Hepatocyte (in vitro differentiated cells): ENCODE results near the gene RAD51AP1. TPM values are rescaled to one million over a fixed set of nuclear protein-coding genes. Genes with fewer than 3 reads are reported as not detected.
"Not testable (repeated sequence)": the region's sequence is repeated elsewhere in the genome, so short reads cannot be mapped to it uniquely, and the experiment has no call there.

Source experiments
- DNase-seq: peaks from one replicate; pipeline ENCODE4 v3.0.0-alpha.2; 2016; ENCODE audit warnings: low spot score
- H2AFZ ChIP-seq: fragments of 200-600 bp; sonication (generic); 2 replicates; pipeline ENCODE4 v1.6.0; 2016; ENCODE audit warnings: antibody characterized with exemption, mild to moderate bottlenecking
- H3K27ac ChIP-seq: fragments of 200-600 bp; sonication (generic); 2 replicates; pipeline ENCODE4 v1.5.1; 2016; ENCODE audit warnings: mild to moderate bottlenecking
- H3K27me3 ChIP-seq: fragments of 200-600 bp; sonication (generic); 2 replicates; pipeline ENCODE4 v1.6.1; 2016
- H3K36me3 ChIP-seq: fragments of 200-600 bp; sonication (generic); replicated peaks from 2 replicates; pipeline ENCODE4 v1.5.1; 2016; ENCODE audit warnings: low read depth; ENCODE audit not compliant: insufficient read depth
- H3K4me1 ChIP-seq: fragments of 200-600 bp; sonication (generic); 2 replicates; pipeline ENCODE4 v1.5.1; 2016; ENCODE audit warnings: mild to moderate bottlenecking, moderate library complexity; ENCODE audit not compliant: insufficient read depth
- H3K4me2 ChIP-seq: fragments of 200-600 bp; sonication (generic); 2 replicates; pipeline ENCODE4 v1.6.0; 2016
- H3K4me3 ChIP-seq: fragments of 200-600 bp; sonication (generic); 2 replicates; pipeline ENCODE4 v1.5.1; 2016; ENCODE audit warnings: mild to moderate bottlenecking
- H3K79me2 ChIP-seq: fragments of 200-600 bp; sonication (generic); 2 replicates; pipeline ENCODE4 v1.6.0; 2017; ENCODE audit warnings: mild to moderate bottlenecking
- H3K9me2 ChIP-seq: fragments of 200-600 bp; sonication (generic); replicated peaks from 2 replicates; pipeline ENCODE4 v1.6.0; 2017; ENCODE audit warnings: mild to moderate bottlenecking; ENCODE audit not compliant: insufficient read depth
- H3K9me3 ChIP-seq: fragments of 200-600 bp; sonication (generic); 2 replicates; pipeline ENCODE4 v1.5.1; 2016; ENCODE audit warnings: low read depth, mild to moderate bottlenecking
- H4K20me1 ChIP-seq: fragments of 200-600 bp; sonication (generic); 2 replicates; pipeline ENCODE4 v1.6.0; 2016; ENCODE audit warnings: mild to moderate bottlenecking; ENCODE audit not compliant: insufficient read depth, poor library complexity, severe bottlenecking
- EZH2 ChIP-seq: fragments of 200-600 bp; sonication (generic); IDR thresholded peaks from 2 replicates; pipeline ENCODE4 v1.6.1; 2016; ENCODE audit warnings: antibody characterized with exemption, mild to moderate bottlenecking, borderline replicate concordance
- EZH2phosphoT487 ChIP-seq: fragments of 200-600 bp; sonication (generic); IDR thresholded peaks from one replicate; pipeline ENCODE4 v1.6.1; 2018; ENCODE audit warnings: antibody characterized with exemption, mild to moderate bottlenecking, low read depth, moderate library complexity; ENCODE audit not compliant: unreplicated experiment, severe bottlenecking
- WGBS: methylation state at CpG from one replicate; pipeline ENCODE4 v1.1.6; 2016; ENCODE audit warnings: low lambda C conversion rate; ENCODE audit errors: missing lambda C conversion rate; 5-methylcytosine and 5-hydroxymethylcytosine counted together
- polyA plus RNA-seq: library from polyadenylated mRNA; unstranded; fragments of >200 nt; fragmentation: Nextera tagmentation; extraction: Ambion mirVana; gene quantifications from 2 replicates; pipeline ENCODE4 v1.2.1, GENCODE V29; 2016
- total RNA-seq: library from RNA; depleted of rRNA; stranded (reverse); fragments of >200 nt; gene quantifications from 2 replicates; pipeline ENCODE4 v1.2.3, GENCODE V29; 2014
- TF ChIP-seq, protein P1 (sequence below): fragments of 200-600 bp; sonication (generic); IDR thresholded peaks from 2 replicates; pipeline ENCODE4 v1.5.1; 2016; ENCODE audit warnings: antibody characterized with exemption, mild to moderate bottlenecking; ENCODE audit not compliant: poor library complexity

RAD51AP1 gene
- total and polyA plus RNA-seq, 2 experiments from 2014 or later = 4.6 to 11.5 TPM

DNA sequence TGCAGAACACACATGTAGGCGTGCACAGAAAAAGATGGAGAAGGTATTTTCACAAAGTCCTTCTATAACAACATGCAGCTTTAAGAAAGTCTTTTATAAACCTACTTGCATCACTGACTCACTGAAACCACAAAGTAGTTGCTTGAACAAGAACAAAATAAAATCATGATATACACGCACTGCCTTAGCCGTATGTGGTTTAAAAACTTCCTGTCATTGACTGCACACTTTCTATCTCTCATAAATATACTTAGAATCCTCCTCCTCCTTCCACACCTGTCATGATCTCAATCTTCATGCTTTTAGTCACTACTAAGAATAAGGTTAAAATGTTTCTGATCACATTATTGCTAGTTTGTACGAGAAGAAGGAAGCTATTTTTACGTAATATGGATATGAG is 31.8 kb upstream of the RAD51AP1 start:
- Histone ChIP-seq H3K79me2 (no peaks in the 10 kb centered on the region), H3K36me3 (no peaks in the 10 kb centered on the region), H3K27ac (no peak overlapping the region), H3K4me1 (peaks cover 7% of the 10 kb centered on the region), H3K4me2 (no peak overlapping the region), H3K4me3 (no peak overlapping the region), H3K27me3 (no peaks in the 10 kb centered on the region), H3K9me2 (no peaks in the 10 kb centered on the region), H3K9me3 (no peaks in the 10 kb centered on the region), H2AFZ (no peak overlapping the region), H4K20me1 (no peaks in the 10 kb centered on the region)
- 87% methylated on average over 5 of the region's 5 CpGs for WGBS
- TF ChIP-seq EZH2 (no peak), EZH2phosphoT487 (no peak)
- TF ChIP-seq, protein P1, sequence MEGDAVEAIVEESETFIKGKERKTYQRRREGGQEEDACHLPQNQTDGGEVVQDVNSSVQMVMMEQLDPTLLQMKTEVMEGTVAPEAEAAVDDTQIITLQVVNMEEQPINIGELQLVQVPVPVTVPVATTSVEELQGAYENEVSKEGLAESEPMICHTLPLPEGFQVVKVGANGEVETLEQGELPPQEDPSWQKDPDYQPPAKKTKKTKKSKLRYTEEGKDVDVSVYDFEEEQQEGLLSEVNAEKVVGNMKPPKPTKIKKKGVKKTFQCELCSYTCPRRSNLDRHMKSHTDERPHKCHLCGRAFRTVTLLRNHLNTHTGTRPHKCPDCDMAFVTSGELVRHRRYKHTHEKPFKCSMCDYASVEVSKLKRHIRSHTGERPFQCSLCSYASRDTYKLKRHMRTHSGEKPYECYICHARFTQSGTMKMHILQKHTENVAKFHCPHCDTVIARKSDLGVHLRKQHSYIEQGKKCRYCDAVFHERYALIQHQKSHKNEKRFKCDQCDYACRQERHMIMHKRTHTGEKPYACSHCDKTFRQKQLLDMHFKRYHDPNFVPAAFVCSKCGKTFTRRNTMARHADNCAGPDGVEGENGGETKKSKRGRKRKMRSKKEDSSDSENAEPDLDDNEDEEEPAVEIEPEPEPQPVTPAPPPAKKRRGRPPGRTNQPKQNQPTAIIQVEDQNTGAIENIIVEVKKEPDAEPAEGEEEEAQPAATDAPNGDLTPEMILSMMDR = no peak
- no peak for DNase-seq

DNA sequence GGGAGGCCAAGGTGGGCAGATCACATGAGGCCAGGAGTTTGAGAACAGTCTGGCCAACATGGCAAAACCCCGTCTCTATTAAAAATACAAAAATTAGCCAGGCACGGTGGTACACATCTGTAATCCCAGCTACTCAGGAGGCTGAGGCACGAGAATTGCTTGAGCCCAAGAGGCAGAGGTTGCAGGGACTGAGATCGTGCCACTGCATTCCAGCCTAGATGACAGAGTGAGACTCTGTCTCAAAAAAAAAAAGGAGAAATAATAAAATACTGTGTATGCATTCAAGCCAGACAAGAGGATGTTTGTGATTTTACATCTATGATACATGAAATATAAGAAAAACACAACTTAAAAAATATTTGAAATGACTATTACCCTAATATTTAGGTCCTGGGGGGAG is 30.2 kb upstream of the RAD51AP1 start:
- DNase-seq, H3K27me3 ChIP-seq, H3K9me2 ChIP-seq, H3K79me2 ChIP-seq, H3K27ac ChIP-seq, H2AFZ ChIP-seq, H3K4me1 ChIP-seq, H3K9me3 ChIP-seq, H3K4me3 ChIP-seq, H4K20me1 ChIP-seq, H3K36me3 ChIP-seq: not testable (repeated sequence)
- H3K4me2 ChIP-seq = peak overlapping the region; percentile 57
- 74% methylated on average over 4 of the region's 4 CpGs for WGBS

DNA sequence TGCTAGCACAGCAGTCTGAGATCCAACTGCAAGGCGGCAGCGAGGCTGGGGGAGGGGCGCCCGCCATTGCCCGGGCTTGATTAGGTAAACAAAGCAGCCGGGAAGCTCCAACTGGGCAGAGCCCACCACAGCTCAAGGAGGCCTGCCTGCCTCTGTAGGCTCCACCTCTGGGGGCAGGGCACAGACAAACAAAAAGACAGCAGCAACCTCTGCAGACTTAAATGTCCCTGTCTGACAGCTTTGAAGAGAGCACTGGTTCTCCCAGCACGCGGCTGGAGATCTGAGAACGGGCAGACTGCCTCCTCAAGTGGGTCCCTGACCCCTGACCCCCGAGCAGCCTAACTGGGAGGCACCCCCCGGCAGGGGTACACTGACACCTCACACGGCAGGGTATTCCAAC is 29.4 kb upstream of the RAD51AP1 start:
- H4K20me1 ChIP-seq, DNase-seq, H3K27me3 ChIP-seq, H3K9me3 ChIP-seq, H3K9me2 ChIP-seq, H3K27ac ChIP-seq, H2AFZ ChIP-seq, H3K36me3 ChIP-seq, H3K4me1 ChIP-seq, H3K79me2 ChIP-seq, H3K4me3 ChIP-seq: not testable (repeated sequence)
- H3K4me2 ChIP-seq = peak overlapping the region; percentile 60
- WGBS = 20% methylated on average over 9 of the region's 12 CpGs

DNA sequence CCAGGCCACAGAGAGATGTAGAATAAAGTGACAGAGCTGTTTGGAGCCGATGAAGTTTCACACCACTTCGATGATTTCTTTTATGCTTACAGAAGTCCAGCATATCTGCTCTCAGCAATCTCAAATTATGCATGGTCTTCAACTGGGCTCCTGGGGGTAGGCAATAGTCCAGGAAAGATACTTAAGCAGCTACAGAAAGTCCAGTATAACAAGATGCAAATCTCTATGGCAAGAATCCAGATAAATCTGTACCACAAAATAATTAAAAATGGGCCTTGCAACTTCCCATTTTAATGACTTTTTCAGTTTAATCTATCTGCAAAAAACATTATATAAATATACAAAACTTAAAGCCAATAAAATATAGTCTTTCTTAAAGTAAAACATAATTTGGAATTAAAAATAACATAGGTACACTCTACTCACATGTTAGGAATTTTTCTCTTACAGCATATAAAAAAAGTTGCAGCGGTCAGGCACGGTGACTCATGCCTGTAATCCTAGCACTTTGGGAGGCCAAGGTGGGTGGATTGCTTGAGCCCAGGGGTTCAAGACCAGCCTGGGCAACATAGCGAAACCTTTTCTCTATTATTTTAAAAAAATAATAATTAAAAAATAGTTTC is 20.5 kb upstream of the RAD51AP1 start:
- H3K36me3 ChIP-seq = no peaks in the 10 kb centered on the region
- no peak for DNase-seq
- H3K9me2 ChIP-seq = no peaks in the 10 kb centered on the region
- no peaks in the 10 kb centered on the region for H4K20me1 ChIP-seq
- TF ChIP-seq EZH2phosphoT487 (no peak), EZH2 (no peak)
- TF ChIP-seq, protein P1 = no peak
- H3K4me3 ChIP-seq = no peak overlapping the region
- no peaks in the 10 kb centered on the region for H3K79me2 ChIP-seq
- H3K9me3 ChIP-seq = no peaks in the 10 kb centered on the region
- H2AFZ ChIP-seq = no peak overlapping the region
- no peaks in the 10 kb centered on the region for H3K27me3 ChIP-seq
- 81% methylated on average over 5 of the region's 5 CpGs for whole genome bisulfite sequencing
- no peaks in the 10 kb centered on the region for H3K4me1 ChIP-seq
- no peak overlapping the region for H3K27ac ChIP-seq
- no peak overlapping the region for H3K4me2 ChIP-seq

DNA sequence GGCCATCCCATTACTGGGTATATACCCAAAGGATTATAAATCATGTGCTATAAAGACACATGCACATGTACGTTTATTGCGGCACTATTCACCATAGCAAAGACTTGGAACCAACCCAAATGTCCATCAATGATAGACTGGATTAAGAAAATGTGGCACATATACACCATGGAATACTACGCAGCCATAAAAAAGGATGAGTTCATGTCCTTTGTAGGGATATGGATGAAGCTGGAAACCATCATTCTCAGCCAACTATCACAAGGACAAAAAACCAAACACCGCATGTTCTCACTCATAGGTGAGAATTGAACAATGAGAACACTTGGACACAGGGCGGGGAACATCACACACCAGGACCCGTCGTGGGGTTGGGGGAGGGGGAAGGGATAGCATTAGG is 15.2 kb upstream of the RAD51AP1 start:
- not testable (repeated sequence) for H3K9me3 ChIP-seq, H3K79me2 ChIP-seq, H4K20me1 ChIP-seq, H3K9me2 ChIP-seq, H3K36me3 ChIP-seq, DNase-seq, H2AFZ ChIP-seq, H3K4me3 ChIP-seq, H3K27ac ChIP-seq, H3K4me2 ChIP-seq, H3K27me3 ChIP-seq, H3K4me1 ChIP-seq
- 94% methylated on average over 6 of the region's 7 CpGs for WGBS
